Kidney glomerular epithelial cell (primary cell): ENCODE measurements around the gene DBR1.
"Not testable (repeated sequence)": the region's sequence is repeated elsewhere in the genome, so short reads cannot be mapped to it uniquely, and the experiment has no call there.

Experiments used
- DNase-seq: peaks from one replicate; lab custom pipeline; 2025; lab: John Stamatoyannopoulos, UW

DBR1 gene

DNA sequence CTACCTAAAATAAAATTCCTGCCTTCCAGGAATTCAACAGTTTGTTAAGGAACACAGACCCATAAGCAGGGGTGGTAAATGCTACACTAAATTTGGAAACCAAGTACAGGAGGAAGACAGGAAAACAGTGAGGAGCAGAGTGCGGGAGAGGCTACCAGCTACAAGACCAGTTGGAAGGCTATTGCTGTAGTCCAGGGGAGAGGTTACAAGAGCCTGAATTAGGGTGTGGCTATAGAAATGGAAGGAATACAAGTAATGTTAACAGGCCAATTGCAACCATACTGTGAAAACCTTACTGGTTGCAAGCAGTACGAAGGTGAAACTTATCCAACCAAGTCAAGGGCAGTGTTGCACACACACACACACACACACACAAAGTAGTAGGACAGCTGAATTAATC, 11.5 kb upstream of the DBR1 start:
- DNase-seq: no peak

- no peak for DNase-seq
Observed at GRCh38 chr3:138184994-138185393, 10.3 kb upstream of the DBR1 start.

DNA sequence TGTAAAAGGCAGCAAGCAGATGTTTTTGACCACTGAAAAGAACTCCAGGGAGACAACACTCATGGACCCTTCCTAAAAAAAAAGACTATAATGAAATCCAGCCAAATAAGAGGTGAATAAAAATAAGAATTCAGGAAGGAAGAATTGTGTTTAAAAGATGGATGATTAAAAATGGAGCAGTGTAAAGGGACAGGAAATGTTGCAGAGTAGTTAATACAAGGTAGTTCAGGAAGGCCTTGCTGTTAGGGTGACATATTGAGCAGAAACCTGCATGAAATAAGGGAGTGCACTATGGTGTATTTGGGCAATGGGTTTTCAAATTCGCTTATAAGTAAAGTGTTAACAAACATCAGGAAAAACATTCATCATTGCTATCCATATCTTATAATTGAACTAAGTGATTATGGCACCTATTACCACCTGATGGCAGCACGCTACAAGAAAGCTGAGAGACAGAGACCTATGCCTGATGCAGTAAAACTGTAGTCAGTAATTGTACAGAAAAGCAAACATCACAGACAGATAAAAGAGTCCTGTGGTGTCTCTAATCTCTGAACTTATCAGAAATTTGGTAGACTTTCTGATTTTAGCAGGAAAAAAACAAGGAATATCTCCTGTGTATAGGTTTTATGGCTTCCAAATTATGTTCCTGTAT, 5.8 kb upstream of the DBR1 start:
- peak; percentile 34 for DNase-seq

- no peak for DNase-seq
Observed at GRCh38 chr3:138173769-138174420, 826 bp downstream of the DBR1 start.

- DNase-seq: no peak
Observed at GRCh38 chr3:138172625-138173024, 2.1 kb downstream of the DBR1 start.

DNA sequence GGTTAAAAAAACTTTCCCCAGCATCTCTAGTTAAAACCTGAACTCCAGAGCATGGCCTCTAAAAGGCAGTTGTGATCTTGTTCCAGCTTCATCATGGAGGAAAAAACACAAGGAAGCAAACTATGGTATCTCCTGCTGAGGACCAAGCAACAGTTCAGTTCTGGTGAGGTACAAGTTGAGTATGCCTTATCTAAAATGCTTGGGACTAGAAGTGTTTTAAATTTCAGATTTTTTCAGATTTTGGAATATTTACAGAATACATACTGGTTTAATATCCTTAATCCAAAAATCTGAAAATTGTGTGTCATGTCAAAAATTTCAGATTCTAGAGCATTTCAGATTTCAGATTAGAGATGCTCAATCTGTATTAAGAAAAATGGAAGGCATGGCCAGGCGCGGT, 9.7 kb downstream of the DBR1 start:
- no peak for DNase-seq

GRCh38 chr3:138157743-138158142, 17.0 kb downstream of the DBR1 start:
- DNase-seq: no peak

GRCh38 chr3:138154534-138154933, 20.2 kb downstream of the DBR1 start:
- DNase-seq: no peak

DNA sequence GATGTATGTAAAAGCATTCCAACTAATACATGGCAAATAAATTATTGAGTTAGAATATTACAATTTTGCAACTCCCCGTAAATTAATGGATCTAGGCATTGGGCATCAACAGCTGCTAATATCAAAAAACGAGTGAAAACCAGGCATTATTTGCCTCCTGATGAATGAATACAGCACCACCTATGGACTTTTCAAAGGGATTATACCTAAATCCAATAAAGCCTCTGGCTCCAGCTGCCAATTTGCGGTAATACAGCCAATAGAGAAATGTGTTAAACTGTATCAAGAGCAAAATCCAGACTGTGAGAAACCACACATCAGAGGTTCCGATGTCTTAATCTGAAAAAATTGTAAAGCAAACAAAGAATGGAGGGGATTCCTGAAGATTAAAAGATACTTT, 26.2 kb downstream of the DBR1 start:
- DNase-seq: no peak

- DNase-seq: not testable (repeated sequence)
Observed at GRCh38 chr3:138142181-138142580, 32.5 kb downstream of the DBR1 start.

GRCh38 chr3:138140940-138141339, 33.8 kb downstream of the DBR1 start:
- no peak for DNase-seq

DNA sequence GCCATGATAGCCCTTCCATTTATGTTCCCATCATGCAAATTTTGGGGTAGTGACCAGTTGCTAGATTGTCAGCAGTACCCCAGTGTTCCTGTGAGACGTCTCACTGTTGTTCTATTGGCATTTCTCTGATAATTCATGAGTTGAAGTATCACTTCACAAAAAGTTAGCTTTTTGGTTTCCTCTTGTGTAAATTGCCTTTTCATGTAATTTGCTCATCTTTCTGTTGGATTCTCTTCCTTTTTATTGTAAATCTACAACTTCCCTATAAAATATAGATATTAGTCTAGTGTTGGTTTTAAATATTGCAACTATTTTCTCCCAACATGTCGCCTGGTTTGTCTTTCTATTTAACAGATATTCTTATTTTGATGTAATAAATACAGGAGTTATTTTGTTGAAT, 35.0 kb downstream of the DBR1 start:
- DNase-seq: no peak

DNA sequence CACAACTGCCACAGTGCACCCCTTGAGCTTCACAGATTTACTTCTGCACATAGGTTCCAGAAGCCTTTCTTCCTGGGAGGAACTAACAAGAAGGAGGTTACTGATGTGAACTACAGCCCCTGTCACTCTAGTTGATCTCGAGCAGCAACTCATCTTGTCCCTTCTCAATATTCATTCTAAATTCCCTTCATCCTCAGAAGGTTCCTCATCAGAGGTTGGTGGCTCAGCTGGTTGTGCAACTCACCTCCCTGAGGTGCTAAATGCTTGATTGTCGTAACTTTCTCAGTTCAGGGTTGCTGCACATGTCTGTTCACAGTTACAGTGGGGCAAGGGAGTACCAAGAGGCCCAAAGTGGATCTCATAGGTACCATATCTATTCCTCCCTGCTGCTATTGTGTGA, 36.9 kb downstream of the DBR1 start:
- DNase-seq: no peak

GRCh38 chr3:138136201-138136600, 38.5 kb downstream of the DBR1 start:
- no peak for DNase-seq

DNA sequence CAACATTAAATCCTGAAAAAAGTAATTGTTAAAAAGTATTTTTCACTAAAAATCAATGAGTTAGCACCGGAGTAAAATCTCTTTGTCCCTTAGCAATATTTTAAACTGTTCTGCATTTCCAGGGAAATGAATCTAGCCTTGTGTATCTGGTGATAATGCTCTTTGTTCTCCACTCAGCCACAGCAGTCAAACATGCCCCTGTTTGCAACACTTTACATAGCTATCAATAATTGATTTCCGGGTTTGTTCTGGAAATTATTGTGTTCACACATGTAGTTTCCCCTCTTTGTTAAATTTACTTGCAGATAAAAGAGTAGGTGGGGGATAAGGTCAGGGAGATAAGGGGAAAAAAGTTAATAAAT, 38.9 kb downstream of the DBR1 start:
- DNase-seq: no peak

DNA sequence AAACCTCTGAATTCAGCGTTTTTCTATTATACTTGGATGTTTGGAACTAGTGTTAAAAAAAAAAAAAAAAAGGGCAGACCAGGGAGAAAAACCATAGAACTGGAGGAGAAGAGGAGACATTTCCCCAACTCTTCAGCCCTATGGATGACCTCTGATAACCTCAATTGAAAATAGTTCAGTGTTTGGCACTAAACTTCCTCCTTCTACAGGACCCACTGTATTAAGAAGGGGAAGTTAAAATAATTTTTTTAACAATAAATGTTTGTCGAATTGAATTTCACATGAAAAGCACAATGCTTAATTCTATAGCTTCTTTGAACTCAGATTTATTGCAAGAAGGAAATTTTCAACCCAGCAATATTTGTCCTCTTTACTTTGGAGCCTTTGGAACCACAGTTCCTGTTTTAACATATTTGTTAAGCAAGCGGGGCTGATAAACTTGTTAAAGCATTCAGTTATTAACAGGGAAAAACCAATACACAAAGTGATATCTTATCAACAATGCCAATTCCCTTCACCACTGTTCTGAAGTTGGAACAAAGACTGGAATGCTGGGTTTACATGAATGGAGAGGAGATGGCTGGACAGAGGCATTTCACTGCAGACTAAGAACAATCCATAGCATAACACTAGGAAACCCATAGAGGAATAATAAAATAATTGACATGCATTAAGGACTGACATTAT, 39.4 kb downstream of the DBR1 start:
- DNase-seq: no peak

DNA sequence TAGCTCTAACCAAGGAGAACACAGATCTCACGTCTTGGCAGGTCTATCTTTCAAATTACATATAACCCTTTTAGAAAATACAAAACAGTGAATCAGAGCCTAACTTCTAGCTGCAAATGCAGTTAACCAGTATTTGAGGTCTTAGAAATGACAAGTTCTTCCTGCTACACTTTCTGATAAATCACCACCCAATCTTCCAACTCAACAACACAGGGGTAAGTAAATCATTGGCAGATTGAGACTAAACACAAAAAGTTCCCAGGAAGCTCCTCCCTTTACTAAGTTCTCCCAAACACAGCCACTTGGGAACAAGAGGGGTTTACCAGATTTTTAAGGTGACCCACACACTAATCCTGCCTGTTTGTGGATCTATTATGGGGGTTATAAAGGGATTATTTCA, 42.5 kb downstream of the DBR1 start, which contains the start of gene A4GNT:
A4GNT (minus strand) TSS at position 152 of the 400 bp plus-strand sequence. CDS start 1,134 bp downstream, outside the sequence.
- DNase-seq: no peak

DNA sequence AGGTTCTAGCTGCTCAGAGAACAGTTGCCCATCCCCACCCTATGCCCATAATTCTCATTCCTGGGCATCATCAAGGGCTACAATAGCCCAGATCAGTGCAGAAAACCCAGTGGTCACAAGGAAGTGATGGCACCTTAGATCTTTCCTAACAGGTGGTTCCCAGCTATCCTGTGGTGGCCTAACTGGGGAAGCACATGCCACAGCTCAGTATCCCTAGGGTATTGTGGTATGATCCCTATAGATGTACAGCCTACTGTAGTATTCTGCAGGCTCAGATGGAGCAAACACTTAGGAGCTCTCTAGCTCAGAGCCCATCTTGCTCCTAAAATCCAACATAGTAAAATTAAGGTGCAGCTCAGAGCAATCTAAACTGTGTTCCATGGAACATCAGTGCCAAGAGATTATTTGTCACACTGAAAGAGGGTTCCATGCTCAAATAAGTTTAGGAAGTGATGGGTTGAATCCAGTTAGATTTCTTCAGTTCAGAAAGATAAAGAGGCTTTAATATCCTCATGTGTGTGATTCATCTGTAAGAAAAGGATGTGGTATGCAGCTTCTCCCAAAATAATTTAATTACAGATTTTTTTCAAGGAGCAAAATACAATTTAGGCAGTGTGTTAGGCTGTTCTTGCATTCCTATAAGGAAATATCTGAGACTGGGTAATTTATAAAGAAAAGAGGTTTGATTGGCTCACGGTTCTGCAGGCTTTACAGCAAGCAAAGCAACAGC, 46.9 kb downstream of the DBR1 start:
- DNase-seq: no peak

GRCh38 chr3:138125548-138126221, 49.0 kb downstream of the DBR1 start:
- peak; percentile 3 for DNase-seq

DNA sequence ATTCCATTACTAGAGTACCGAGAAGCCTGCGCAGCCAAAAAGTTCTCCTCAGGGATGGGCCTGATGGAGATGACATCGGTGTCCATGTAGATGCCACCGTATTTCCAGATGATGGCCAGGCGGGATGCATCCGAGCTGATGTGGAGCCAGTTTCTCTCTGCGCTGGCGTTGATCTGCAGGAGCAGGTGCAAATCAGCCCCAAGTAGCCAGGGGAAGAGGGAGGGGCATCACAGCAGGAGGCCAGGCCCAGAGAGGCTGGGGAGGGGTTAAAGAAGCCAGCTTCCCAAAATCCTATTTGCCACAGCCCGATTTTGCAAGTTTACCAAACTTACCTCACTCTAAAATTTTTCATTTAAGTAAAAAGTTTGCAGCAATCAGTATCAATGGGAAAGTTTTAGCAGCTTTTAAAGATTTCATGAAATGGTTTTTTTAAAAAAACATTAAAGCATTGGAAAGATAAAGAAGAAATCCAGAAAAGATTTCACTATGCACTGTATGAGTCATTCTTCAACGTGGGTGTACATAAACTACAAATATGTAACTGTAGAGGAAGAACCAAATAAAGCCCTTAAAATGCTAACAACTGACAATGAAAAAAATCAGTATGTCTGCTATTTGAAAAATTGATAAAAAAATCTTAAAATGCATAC, 49.9 kb downstream of the DBR1 start:
- DNase-seq: no peak

- no peak for DNase-seq
Observed at GRCh38 chr3:138124188-138124587, 50.5 kb downstream of the DBR1 start.

GRCh38 chr3:138119423-138119766, 55.3 kb downstream of the DBR1 start:
- no peak for DNase-seq
